Suprapubic skin (tissue), 4 donors: ENCODE results near the gene BST2. TPM values are rescaled to one million over a fixed set of nuclear protein-coding genes. Genes with fewer than 3 reads are reported as not detected.

Source experiments
- DNase-seq, 2 donors: peaks; one replicate each; pipeline ENCODE4 v3.0.0-alpha.2; 2019; ENCODE audit warnings: low spot score in 2 of 2
- H3K27ac ChIP-seq: fragments of 200-600 bp; sonication (generic); one replicate; pipeline ENCODE4 v1.5.1; 2019
- H3K27me3 ChIP-seq: fragments of 200-600 bp; sonication (generic); one replicate; pipeline ENCODE4 v1.5.1; 2019
- H3K36me3 ChIP-seq: fragments of 200-600 bp; sonication (generic); one replicate; pipeline ENCODE4 v1.5.1; 2019
- H3K4me1 ChIP-seq: fragments of 200-600 bp; sonication (generic); one replicate; pipeline ENCODE4 v1.5.1; 2019
- H3K4me3 ChIP-seq: fragments of 200-600 bp; sonication (generic); one replicate; pipeline ENCODE4 v1.5.1; 2019; ENCODE audit warnings: mild to moderate bottlenecking
- H3K9me3 ChIP-seq: fragments of 200-600 bp; sonication (generic); one replicate; pipeline ENCODE4 v1.5.1; 2019
- CTCF ChIP-seq, 2 donors: fragments of 200-600 bp in 1 of 2; fragments of 450-650 bp in 1 of 2; sonication (generic) in 1 of 2; IDR thresholded peaks; one replicate each; pipeline ENCODE4 v1.5.1; 2016 to 2019; ENCODE audit warnings: antibody characterized with exemption in 2 of 2, mild to moderate bottlenecking in 1 of 2, moderate library complexity in 1 of 2
- EP300 ChIP-seq: sonication (generic); formaldehyde crosslinking; IDR thresholded peaks from one replicate; pipeline ENCODE4 v1.6.1; 2017; ENCODE audit warnings: antibody characterized with exemption
- POLR2A ChIP-seq, 2 donors: fragments of 450-650 bp; IDR thresholded peaks; one replicate each; pipeline ENCODE4 v1.6.1; 2017; ENCODE audit warnings: antibody characterized with exemption in 2 of 2, mild to moderate bottlenecking in 2 of 2, moderate library complexity in 2 of 2
- POLR2AphosphoS5 ChIP-seq, 3 donors: sonication (generic); formaldehyde crosslinking; IDR thresholded peaks; one replicate each; pipeline ENCODE4 v1.6.1; 2017; ENCODE audit warnings: antibody characterized with exemption in 3 of 3
- WGBS: methylation state at CpG from one replicate; pipeline ENCODE4 v1.1.5; 2018; 5-methylcytosine and 5-hydroxymethylcytosine counted together
- total RNA-seq, 4 donors: library from RNA; depleted of rRNA; stranded (reverse); fragments of >200 nt; gene quantifications; one replicate each; pipeline ENCODE4 v1.1.0, GENCODE V29; 2016

Gene BST2
- total RNA-seq, 4 donors from 2014 or later: 6.6 to 19.7 (median 10.5) TPM

GRCh38 chr19:17389288-17389687 is 16.1 kb downstream of the BST2 start:
- 22% methylated on average over 1 of the region's 1 CpG for WGBS
- H3K36me3 ChIP-seq: no peaks in the 10 kb centered on the region
- no peak for TF ChIP-seq POLR2AphosphoS5 (IDR thresholded peaks at IDR 0.05)
- TF ChIP-seq CTCF (IDR thresholded peaks at IDR 0.05): no peak
- no peak for TF ChIP-seq POLR2A (IDR thresholded peaks at IDR 0.05)
- TF ChIP-seq EP300: no peak
- peaks cover 21% of the 10 kb centered on the region for H3K4me1 ChIP-seq
- DNase-seq: no peak
- H3K27me3 ChIP-seq: peaks cover 9% of the 10 kb centered on the region
- no peak overlapping the region for H3K4me3 ChIP-seq
- no peak overlapping the region for H3K27ac ChIP-seq
- H3K9me3 ChIP-seq: no peaks in the 10 kb centered on the region

GRCh38 chr19:17385878-17386611 is 19.4 kb downstream of the BST2 start:
- WGBS: 41% methylated on average over 10 of the region's 20 CpGs
- H3K36me3 ChIP-seq: no peaks in the 10 kb centered on the region
- no peak overlapping the region for H3K27ac ChIP-seq
- no peak for TF ChIP-seq POLR2A (IDR thresholded peaks at IDR 0.05)
- TF ChIP-seq CTCF (IDR thresholded peaks at IDR 0.05): peak; percentile 86 to 89
- peaks cover 21% of the 10 kb centered on the region for H3K4me1 ChIP-seq
- H3K4me3 ChIP-seq: no peak overlapping the region
- no peaks in the 10 kb centered on the region for H3K27me3 ChIP-seq
- no peaks in the 10 kb centered on the region for H3K9me3 ChIP-seq
- DNase-seq: no peak

- H3K27ac ChIP-seq: no peak overlapping the region
- no peaks in the 10 kb centered on the region for H3K9me3 ChIP-seq
- H3K4me3 ChIP-seq: no peak overlapping the region
- peaks cover 9% of the 10 kb centered on the region for H3K4me1 ChIP-seq
- 98% methylated on average over 4 of the region's 5 CpGs for WGBS
- TF ChIP-seq CTCF (IDR thresholded peaks at IDR 0.05): no peak
- TF ChIP-seq EP300: no peak
- no peak for TF ChIP-seq POLR2AphosphoS5 (IDR thresholded peaks at IDR 0.05)
- no peak for TF ChIP-seq POLR2A (IDR thresholded peaks at IDR 0.05)
- DNase-seq: no peak
- H3K27me3 ChIP-seq: peaks cover 4% of the 10 kb centered on the region
- H3K36me3 ChIP-seq: no peaks in the 10 kb centered on the region
Observed at GRCh38 chr19:17380426-17381138, 24.8 kb downstream of the BST2 start.

DNA sequence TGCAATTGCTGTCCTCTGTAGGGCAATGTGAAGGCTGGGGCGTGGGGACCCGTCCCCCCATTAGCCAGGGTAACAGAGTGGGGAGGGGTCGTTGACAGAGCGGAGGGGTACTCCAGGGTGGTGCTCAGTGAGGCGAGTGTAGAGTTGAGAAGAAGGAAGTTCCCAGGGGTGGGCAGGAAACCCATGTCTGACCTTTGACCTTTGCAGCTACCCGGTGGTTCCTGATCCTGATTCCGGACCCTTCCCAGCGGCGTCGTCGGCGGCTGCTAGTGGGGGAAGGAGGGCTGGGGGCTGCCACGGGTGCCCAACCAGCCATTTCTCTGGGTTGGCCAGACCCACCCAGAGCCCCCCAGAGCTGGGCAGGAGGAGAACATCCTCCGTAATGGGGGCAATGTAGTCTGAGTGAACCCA is 26.2 kb downstream of the BST2 start:
- Histone ChIP-seq H3K36me3 (no peaks in the 10 kb centered on the region), H3K4me1 (peaks cover 9% of the 10 kb centered on the region), H3K27ac (no peak overlapping the region), H3K9me3 (no peaks in the 10 kb centered on the region), H3K4me3 (no peak overlapping the region), H3K27me3 (peaks cover 4% of the 10 kb centered on the region)
- DNase-seq: no peak
- TF ChIP-seq POLR2A (IDR thresholded peaks at IDR 0.05) (no peak), CTCF (IDR thresholded peaks at IDR 0.05) (no peak), EP300 (no peak), POLR2AphosphoS5 (IDR thresholded peaks at IDR 0.05) (no peak)
- 56% methylated on average over 14 of the region's 14 CpGs for WGBS

DNA sequence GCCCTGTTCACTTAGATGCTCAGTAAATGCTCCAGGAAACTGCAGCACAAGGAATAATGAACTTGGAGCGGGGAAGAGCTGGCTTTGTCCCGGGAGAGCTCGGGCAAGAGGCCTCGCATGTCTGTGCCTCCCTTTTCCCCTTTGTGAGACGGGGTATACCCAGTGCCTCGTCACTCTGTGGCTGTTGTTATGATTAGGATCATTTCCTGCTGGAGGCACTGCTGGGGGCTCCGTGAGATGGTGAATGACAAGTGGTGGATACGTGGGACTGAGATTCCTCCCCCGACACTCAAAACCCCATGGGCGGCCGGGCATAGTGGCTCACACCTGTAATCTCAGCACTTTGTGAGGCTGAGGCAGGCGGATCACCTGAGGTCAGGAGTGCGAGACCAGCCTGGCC is 27.2 kb downstream of the BST2 start:
- TF ChIP-seq POLR2A (IDR thresholded peaks at IDR 0.05): no peak
- TF ChIP-seq CTCF (IDR thresholded peaks at IDR 0.05): no peak
- TF ChIP-seq POLR2AphosphoS5 (IDR thresholded peaks at IDR 0.05): no peak
- no peak for TF ChIP-seq EP300
- H3K27me3 ChIP-seq: peaks cover 4% of the 10 kb centered on the region
- peaks cover 8% of the 10 kb centered on the region for H3K4me1 ChIP-seq
- no peak overlapping the region for H3K4me3 ChIP-seq
- no peak for DNase-seq
- no peaks in the 10 kb centered on the region for H3K9me3 ChIP-seq
- H3K27ac ChIP-seq: no peak overlapping the region
- WGBS: 79% methylated on average over 13 of the region's 13 CpGs
- no peaks in the 10 kb centered on the region for H3K36me3 ChIP-seq
